ENCODE data around the gene SH3GLB1.

- no peak for TF ChIP-seq CTCF (IDR thresholded peaks at IDR 0.05)
- TF ChIP-seq POLR2AphosphoS5 (IDR thresholded peaks at IDR 0.05) = no peak
- TF ChIP-seq POLR2A (IDR thresholded peaks at IDR 0.05) = no peak
- no peak for TF ChIP-seq EP300 (IDR thresholded peaks at IDR 0.05; ENCODE audit: low read depth)
These were observed 58.0 kb downstream of the SH3GLB1 start for GRCh38 chr1:86762336-86762735.
